Endothelial cell of umbilical vein (primary cell): Measurements from ENCODE around the gene SNAPIN.

Experiments
- POLR2AphosphoS5 ChIP-seq: IDR thresholded peaks from 2 replicates; pipeline ENCODE4 v1.6.1; 2012; ENCODE audit warnings: low read depth, mild to moderate bottlenecking, control low read depth, low read length, moderate library complexity; ENCODE audit not compliant: insufficient read depth
- TF ChIP-seq, protein P1 (sequence below), 2 donors: IDR thresholded peaks; 1 replicate in 1 of 2; 2 replicates in 1 of 2; pipeline ENCODE4 v1.5.1; 2011; ENCODE audit warnings: low read length in 2 of 2, mild to moderate bottlenecking in 2 of 2, moderate library complexity in 2 of 2, control low read depth in 1 of 2, inconsistent platforms in 1 of 2, low read depth in 1 of 2; ENCODE audit not compliant: insufficient read depth in 1 of 2; ENCODE audit errors: extremely low read depth in 1 of 2

DNA sequence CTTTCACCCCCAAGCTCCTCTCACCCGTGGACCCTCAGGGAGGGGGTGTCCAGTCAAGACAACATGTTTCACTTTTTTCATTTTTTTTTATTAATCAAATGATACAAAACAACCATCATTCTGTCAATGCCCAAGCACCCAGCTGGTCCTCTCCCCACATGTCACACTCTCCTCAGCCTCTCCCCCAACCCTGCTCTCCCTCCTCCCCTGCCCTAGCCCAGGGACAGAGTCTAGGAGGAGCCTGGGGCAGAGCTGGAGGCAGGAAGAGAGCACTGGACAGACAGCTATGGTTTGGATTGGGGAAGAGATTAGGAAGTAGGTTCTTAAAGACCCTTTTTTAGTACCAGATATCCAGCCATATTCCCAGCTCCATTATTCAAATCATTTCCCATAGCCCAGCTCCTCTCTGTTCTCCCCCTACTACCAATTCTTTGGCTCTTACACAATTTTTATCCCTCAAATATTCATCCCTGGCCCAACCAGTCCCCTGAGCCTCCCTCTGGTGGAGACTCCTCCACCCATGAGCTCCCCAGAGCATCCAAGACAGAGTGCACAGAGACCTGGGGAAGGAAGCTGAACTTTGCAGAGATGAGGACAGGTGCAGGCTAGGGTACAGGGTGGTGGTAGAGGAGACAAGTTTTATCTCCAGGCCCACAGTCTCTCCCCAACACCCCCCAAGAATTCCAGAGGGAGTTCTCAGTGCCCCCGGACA is 44.2 kb upstream of the SNAPIN start:
- TF ChIP-seq, protein P1, sequence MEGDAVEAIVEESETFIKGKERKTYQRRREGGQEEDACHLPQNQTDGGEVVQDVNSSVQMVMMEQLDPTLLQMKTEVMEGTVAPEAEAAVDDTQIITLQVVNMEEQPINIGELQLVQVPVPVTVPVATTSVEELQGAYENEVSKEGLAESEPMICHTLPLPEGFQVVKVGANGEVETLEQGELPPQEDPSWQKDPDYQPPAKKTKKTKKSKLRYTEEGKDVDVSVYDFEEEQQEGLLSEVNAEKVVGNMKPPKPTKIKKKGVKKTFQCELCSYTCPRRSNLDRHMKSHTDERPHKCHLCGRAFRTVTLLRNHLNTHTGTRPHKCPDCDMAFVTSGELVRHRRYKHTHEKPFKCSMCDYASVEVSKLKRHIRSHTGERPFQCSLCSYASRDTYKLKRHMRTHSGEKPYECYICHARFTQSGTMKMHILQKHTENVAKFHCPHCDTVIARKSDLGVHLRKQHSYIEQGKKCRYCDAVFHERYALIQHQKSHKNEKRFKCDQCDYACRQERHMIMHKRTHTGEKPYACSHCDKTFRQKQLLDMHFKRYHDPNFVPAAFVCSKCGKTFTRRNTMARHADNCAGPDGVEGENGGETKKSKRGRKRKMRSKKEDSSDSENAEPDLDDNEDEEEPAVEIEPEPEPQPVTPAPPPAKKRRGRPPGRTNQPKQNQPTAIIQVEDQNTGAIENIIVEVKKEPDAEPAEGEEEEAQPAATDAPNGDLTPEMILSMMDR (IDR thresholded peaks at IDR 0.05; ENCODE audit: extremely low read depth in 1 of 2, insufficient read depth in 1 of 2, low read depth in 1 of 2, low read length in 2 of 2): no peak
- no peak for TF ChIP-seq POLR2AphosphoS5
